Hematopoietic multipotent progenitor cell treated with erythropoietin and hydrocortisone succinate and interleukin-3 and kit ligand, for 6 days (in vitro differentiated cells): ENCODE measurements around the gene RBM4.

ENCODE experiments used
- DNase-seq: peaks from one replicate; pipeline ENCODE4 v3.0.0-alpha.2; 2015

Gene RBM4

GRCh38 chr11:66659763-66660162, 21.3 kb downstream of the RBM4 start:
- peak; percentile 61 for DNase-seq

DNA sequence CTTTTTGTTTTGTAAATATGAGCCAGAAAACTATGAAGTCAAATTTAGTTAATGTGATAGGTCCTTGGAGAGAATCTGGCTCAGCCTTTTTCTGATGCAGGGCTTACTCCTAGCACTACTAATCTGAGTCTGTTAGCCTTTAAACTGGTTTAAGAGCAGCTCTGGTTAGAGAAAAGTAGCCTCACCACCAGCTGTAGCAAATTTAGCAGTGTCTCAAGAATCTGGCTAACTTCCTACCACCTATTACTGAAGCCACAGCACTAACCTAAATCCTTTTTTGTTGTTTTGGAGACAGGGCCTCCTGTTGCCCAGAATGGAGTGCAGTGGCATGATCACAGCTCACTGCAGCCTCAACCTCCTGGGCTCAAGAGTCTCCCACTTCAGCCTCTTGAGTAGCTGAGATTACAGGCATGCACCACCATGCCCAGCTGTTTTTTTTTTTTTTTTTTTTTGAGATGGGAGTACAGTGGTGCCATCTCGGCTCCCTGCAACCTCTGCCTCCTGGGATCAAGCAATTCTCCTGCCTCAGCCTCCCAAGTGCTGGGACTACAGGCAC, 25.3 kb downstream of the RBM4 start:
- no peak for DNase-seq

DNA sequence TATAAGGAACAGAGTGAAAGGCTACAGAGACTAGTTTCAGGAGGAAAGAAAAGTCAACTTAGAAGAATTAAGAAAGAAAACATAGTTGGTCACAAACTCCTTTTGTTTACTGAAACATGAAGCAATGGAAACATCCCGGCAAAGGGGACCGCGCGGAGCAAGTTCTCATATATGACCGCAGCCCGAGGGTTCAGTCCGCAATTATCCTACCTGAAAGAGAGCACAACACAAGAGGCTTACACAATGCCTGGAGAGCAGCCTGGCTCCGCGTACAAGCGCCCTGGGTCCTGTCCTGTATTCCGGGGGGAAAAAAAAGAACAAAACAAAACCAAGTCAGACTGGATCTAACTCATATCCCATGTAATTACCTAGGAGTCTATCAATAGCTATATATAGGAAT, 26.9 kb downstream of the RBM4 start:
- no peak for DNase-seq

GRCh38 chr11:66670816-66671215, 32.3 kb downstream of the RBM4 start:
- DNase-seq: no peak

GRCh38 chr11:66674964-66675602, 36.6 kb downstream of the RBM4 start:
- no peak for DNase-seq

DNA sequence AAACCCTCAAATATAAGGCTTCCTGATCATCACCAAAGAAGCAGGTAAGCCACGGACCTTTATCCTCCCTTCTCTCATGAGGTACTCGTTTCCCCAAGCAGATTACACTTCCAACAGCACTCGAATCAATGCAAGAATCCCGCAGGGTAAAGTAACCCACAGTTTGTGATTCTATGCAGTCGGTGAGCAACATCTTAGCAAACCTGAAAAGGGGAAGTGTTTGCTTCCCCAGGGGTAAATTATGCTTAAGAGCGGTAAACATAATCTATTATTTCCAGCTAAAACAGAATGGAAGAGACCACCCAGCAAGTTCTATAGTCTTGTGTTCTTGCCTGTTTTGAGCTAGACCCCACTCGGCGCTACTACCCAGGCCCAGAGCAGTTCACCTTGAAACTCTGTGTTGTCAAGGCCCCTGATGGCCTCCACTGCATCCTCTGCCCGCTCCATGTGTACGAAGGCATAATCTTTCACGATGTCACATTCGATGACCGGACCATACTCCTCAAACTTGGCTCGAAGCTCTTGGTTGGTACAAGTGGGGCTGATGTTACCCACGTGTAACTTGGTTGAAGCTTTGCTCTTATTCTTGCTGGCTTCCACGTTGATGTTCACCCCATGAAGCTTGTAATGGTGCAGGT, 37.9 kb downstream of the RBM4 start:
- DNase-seq: peak; percentile 36

GRCh38 chr11:66676931-66677598, 38.6 kb downstream of the RBM4 start:
- DNase-seq: no peak

DNA sequence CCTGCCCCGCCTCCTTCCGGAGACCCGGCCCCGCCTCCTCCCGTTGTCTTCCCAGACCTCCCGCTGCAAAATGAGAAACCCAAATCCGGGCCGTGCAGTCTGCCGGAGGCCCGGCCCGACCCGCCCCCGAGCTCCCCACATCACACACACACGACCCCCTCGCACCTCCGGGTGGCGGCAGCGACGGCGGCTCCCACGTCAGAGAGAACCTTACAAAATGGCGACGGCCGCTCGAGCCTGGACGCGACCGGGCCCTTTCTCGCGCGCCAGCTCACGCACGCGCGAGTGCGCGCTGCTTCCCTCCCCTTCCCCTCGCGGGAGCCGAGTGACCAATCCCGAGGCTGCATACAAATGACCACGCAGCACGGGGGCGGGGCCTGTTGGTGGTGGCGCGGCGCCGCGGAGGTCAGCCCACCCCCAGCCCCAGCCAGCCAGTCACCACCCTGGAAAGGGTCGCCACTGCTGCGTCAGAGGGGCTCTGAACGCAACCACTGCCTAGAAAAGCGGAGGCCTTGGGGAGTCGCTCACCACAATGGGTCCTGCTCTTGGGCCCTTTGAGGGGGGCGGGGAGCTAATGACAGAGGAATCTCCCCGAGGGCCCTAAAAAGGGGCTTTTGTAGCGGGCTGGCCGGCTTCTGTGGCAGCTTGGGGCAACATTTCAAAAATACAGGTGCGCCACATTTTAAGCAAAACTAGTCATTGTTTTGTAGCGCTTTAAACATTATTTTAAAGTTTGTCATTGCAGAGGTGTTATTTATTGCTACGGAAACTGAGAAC, 39.3 kb downstream of the RBM4 start, which contains the start of gene RBM4B:
Gene RBM4B (minus strand): TSS at position 289 of the 777 bp plus-strand sequence. CDS start 808 bp downstream, outside the sequence.
- DNase-seq: peak; percentile 96

DNA sequence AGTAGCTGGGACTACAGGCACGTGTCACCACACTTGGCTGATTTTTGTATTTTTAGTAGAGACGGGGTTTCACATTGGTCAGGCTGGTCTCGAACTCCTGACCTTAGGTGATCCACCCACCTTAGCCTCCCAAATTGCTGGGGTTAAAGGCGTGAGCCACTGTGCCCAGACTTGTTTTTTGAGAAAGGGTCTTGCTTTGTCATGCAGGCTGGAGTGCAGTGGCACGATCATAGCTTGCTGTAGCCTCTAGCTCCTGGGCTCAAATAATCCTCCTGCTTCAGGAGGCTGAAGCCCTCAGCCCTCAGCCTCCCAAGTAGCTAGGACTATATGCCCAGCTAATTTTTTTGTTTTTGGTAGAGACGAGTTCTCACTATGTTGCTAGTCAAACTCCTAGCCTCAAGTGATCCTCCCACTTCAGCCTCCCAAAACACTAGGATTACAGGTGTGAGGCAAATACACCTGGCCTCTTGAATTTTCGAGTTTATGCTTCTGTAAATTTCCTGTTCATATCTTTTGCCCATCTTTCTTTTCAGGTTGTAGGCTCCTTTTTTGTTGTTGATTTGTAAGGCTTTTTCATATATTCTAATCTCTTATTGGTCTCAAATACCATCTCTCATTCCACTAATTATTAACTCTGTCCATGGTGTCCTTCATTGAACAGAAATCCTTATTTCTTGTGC, 42.6 kb downstream of the RBM4 start:
- no peak for DNase-seq

- DNase-seq: no peak
Measured at GRCh38 chr11:66683877-66684276, 45.4 kb downstream of the RBM4 start.

- no peak for DNase-seq
Measured at GRCh38 chr11:66684635-66685034, 46.1 kb downstream of the RBM4 start.

- DNase-seq: no peak
Measured at GRCh38 chr11:66685276-66686099, 47.0 kb downstream of the RBM4 start.

GRCh38 chr11:66686100-66686785, 47.7 kb downstream of the RBM4 start:
- DNase-seq: no peak

DNA sequence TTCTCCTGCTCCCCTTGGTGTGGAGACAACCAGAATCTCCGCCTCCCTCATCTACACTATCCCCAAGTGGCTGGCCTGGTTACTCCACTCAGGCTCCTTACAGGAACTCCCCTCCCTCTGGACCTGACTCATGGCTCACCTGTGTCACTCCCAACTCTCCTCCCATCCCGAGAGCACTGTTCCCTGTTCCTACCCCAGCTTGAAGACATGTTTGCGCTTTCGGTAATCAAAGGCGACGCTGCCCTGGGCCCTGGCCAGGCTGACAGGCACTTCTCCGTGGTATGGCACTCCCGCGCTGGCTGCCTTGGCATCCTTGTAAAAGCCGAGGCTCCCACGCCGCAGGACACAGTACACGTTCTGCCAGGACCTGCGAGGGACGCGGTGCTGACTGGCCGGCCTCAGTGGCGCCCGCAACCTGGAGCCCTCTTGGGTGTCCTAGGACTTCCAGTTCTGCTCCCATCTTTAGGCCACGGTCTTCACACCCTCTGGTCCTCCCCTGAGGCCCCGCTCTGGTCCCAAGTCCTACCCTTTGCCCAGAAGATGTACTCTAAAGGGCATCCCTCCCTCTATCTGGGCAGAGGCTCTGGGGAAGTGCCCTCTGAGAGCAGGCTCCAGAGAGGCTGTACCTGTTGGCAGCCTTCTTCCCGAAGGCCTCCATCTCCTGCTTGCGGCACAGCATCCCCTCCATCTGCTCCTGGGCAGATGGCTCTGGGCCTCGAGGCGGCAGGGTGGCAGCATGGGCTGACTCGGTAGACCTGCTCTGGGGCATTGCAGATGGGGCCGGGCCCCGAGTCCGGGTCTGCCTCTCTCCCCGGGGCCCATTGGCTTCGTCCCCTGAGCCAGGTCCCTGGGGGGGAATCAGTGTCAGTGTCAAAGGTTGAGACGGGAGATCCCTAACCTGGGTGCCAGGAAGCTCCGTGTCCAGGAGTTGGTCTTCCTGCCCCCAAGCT, 48.6 kb downstream of the RBM4 start:
- no peak for DNase-seq

- no peak for DNase-seq
Measured at GRCh38 chr11:66687831-66688281, 49.4 kb downstream of the RBM4 start.

DNA sequence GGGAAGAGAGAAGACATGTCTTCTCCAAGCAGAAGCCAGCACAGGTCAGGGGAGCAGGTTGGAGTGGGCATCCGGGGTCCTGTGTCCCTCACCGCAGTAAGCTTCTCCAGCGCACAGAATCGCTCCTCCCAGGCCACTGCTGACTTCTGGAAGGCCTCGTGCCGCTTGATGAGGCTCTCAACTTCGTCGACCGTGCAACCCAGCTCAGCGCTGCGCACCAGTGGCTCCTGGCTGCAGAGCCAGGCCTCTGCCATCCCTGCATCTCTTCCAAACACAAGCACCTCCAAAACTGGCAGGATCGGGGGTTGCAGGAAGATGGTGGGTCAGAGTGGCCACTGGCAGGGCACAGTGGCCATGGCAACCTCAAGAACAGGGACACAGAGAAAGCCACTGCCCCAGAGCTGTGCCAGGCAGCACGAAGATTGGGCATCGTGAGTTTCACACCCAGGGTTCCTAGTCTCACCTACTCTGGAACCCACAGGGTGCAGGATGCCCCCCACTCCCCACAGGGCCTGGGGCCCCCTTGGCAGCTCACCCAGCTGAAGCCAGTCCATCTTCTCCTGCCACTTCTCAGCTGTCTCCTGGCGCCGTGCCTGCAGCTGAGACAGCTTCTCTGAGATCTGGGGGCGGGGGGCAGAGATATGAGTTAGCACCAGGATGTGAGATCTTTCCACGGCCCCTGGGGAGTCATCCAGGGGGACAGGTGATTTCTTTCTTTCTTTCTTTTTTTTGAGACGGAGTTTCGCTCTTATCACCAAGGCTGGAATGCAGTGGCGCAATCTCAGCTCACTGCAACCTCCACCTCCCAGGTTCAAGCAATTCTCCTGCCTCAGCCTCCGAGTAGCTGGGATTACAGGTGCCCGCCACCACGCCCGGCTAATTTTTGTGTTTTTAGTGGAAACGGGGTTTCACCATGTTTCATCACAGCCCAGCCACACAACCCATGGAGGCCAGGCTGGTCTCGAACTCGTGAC, 50.3 kb downstream of the RBM4 start:
- DNase-seq: no peak

- no peak for DNase-seq
Measured at GRCh38 chr11:66689661-66690590, 51.4 kb downstream of the RBM4 start.
